ENCODE measurements around the gene NTSR1.

Gene NTSR1

GRCh38 chr20:62811720-62812119, 103.1 kb downstream of the NTSR1 start:
- no peak for DNase-seq
